HG03196 (cell line): ENCODE results near the gene ANKRD53.

ENCODE experiments used
- ATAC-seq: cut with Tn5 transposase; IDR thresholded peaks from one replicate; pipeline ENCODE4 v1.9.1; 2021; ENCODE audit not compliant: unreplicated experiment

Gene ANKRD53

DNA sequence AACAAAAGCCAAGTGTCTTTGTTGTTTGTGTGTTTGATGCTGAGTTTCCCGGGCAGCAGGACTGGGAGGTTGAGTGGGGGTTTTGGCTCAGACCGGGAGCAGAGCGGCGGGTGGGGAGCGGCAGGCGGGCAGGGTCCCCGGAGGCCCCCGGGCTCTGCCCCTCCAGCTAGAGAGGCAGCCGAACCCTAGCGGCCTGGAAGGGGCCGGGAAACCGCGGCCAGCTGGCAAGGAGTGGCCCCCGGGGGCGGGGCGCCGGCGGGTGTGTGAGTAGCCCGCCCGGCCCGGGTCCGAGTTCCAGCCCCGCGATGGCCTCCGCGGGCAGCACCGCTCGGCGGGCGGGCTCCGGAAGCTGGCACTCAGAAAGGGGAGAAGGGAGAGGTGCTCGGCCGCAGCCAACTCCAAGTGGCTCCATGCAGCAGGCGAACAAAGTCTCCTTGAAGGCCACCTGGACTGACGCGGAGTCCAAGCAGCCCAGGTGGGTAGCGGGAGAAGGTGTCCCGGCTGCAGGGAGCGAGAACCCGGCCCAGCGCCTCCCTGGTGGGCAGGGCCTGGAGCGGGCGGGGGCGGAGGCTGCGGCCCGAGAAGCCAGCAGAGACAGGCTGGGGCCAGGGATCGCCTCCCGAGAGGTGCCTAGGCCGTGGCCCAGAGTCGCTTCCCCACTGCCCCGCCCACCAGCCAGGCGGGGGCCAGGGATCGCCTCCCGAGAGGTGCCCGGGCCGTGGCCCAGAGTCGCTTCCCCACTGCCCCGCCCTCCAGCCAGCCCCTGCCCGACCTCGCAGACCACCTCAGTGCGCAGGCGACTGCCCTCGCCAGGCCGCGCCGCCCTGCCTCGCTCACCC lies at the start of gene ANKRD53:
TSS of gene ANKRD53 (plus strand) at position 290 of the 839 bp plus-strand sequence. CDS start at position 306, 16 bp downstream.
- ATAC-seq: no peak

GRCh38 chr2:70930371-70931329 lies 47.8 kb upstream of the ANKRD53 start:
- no peak for ATAC-seq

- ATAC-seq: no peak
These were observed 46.9 kb upstream of the ANKRD53 start for GRCh38 chr2:70931376-70932000.

DNA sequence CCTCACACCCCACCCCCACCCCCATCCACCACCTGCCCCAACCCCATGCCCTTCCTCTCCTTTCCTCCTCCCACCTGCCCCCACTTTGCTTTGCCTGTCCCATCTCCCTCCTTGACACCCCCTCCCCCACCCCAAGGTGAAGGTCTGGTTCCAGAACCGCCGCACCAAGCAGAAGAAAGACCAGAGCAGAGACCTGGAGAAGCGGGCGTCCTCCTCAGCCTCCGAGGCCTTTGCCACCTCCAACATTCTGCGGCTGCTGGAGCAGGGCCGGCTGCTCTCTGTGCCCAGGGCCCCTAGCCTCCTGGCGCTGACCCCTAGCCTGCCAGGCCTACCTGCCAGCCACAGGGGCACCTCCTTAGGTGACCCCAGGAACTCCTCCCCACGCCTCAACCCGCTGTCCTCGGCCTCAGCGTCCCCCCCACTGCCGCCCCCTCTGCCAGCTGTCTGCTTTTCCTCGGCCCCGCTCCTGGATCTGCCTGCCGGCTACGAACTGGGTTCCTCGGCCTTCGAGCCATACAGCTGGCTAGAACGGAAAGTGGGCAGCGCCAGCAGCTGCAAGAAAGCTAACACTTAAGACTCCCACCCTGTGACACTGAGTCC lies 45.7 kb upstream of the ANKRD53 start:
- no peak for ATAC-seq

- ATAC-seq: no peak
These were observed 43.4 kb upstream of the ANKRD53 start for GRCh38 chr2:70934981-70935380.

DNA sequence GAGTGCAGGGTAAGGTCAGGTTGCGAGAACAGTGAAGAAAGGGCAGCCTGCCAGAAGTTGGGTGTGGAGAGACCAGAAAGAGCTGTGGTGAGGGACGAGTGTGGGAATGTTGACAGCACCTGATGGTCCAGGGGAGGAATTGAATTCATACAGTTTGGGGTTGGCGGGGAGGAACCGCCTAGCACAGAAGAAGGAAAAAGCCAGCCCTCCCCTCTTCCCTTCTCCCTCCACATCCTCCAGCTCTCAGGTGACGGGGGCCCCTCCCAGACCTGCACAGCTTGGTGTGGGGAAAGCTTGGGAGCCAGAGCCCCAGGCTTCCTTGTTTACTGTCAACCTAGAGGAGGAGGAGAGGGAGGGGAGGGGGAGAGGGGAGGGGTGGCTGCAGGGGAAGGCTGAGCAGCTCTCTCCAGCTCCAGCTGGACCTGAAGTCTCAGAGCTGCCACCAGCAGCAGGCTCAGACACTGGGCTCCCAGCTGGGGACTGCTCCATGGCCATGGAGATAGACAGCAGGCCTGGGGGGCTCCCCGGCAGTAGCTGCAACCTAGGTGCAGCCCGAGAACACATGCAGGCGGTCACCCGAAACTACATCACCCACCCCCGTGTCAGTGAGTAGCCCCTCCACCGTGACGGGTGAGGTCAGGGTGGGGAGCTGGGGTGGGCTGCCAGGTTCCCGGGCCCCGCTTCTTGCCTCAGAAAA lies 42.8 kb upstream of the ANKRD53 start, which contains the start of gene ATP6V1B1:
TSS of gene ATP6V1B1 (plus strand) at position 433 of the 697 bp plus-strand sequence. CDS start at position 488, 55 bp downstream.
- ATAC-seq: no peak

GRCh38 chr2:70936165-70936978 lies 42.1 kb upstream of the ANKRD53 start:
- no peak for ATAC-seq

- ATAC-seq: no peak
These were observed 41.2 kb upstream of the ANKRD53 start for GRCh38 chr2:70936979-70937811.

DNA sequence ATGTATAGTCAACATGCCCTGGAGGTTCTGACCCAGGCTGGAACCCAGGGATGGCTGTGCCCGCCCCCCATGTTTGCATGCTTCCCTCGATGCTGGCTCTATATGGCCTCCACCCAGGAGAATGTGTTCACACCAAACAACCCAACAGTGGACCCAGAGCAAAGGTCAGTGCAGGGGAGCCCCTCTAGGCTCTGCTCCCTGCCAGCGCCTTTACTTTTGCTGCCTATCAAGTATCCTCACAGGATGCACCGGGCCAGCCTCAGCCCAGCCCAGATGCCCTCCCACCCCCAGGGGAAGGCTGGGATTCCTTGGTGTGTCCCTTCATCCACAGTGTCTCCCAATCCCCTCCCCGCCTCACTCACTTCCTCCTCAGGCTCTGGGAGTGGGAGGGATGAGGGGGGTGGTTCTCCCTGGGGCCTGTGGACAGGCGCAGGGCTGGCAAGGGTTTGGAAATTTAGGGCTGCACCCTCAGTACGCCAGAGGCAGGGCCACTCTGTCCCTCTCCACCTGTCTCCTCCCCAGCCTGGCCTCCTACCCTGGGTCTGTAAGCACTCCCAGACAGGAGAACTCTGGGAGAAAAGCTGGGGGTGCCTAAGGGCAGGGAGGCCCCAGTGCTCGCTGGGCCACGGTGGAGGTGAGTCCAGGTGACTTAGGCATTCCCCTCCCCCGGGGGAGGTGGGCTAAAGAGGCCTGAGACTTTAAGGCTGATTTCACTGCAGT lies 40.4 kb upstream of the ANKRD53 start:
- ATAC-seq: no peak

DNA sequence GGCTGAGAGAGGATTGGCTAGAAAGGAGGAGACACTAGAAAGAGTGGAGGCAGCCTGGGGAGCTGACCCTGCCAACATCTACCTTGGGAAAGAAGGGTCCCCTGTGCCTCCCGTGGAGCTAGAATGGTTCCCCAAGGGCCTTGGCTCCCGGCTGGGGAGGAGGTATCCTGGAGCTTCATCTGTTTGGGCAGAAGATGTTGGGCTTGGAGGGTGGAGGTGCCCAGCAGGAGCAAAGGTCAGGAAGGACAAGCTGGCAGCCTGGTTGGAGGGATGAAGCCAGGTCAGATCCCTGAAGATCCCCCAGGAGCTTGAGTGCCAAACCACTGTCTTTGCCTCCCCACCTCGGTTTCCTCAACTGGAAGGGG lies 39.9 kb upstream of the ANKRD53 start:
- ATAC-seq: no peak

DNA sequence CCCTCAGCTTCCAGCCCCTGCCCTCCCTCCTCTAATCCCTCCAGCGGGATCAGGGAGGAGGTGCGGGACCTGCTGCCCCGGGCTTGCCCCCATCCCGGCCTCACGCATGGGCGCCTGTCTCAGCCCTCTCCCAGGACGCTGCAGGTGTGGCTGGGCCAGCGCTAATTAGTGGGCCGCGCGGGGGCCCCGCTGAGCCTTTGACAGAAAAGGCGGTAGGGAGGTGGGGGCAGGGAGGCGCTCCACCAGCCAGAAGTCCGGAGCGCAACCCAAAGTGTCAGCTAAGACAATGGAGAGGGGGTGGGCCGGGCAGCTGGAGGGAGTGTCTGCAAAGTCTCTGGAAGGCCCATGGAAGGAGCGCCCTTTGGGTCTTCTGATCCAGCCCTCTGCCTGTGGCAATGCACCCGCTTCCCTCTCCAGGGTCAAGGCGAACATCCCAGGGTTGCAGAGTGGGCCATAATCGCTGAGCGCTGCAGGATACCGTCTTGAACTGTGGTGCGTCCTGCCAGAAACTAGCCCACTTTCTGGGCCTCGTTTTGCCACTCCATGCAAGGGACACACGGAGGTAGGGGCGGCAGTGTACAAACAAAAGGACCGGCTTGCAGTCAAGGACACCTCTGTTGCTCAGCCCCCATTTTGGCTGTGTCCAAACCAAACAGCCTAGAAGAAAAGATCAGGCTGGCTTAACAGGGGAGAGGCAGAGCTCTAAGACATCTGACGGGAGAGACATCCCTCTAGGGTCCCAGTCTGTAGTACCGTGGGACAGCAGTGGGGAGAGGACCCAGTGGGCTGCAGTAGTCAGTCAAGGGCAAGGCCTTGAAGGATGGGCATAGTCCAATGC lies 39.2 kb upstream of the ANKRD53 start:
- ATAC-seq: no peak

DNA sequence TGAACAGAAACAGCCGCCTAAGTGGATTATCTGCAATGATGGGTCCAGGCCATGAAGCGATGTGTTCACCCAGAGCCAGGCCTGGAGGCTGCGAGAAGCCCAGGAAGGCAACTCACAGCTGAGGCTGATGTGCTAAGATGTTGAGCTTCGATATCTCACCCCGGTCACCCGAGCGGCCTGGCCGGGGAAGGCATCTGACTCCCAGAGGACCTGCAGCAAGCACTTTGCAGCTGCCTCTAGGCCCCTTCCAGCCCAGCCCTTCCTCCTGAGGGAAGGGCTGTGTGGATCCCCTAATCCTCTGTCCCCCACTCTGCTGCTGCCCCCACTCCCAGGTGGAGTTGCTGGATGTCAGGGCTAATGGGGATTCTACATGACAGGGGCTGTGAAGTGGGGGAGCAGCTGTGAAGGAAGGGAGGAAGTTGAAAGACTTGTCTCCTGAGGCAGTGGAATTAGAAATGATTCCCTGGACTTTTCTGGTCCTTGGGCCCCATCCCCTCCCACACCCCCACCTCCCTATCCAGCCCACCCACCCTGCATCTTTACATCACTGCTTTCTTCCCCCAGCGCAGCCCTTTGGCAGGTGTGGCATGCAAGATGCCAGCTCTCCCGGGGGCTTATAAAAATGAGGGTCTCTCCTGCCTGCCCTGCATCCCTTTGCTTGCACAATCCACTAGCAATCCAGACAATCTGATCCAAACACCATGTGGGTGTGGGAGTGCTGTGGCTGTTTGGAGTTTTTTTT lies 38.4 kb upstream of the ANKRD53 start:
- ATAC-seq: no peak

GRCh38 chr2:70941186-70941585 lies 37.2 kb upstream of the ANKRD53 start:
- no peak for ATAC-seq

GRCh38 chr2:70941701-70942100 lies 36.7 kb upstream of the ANKRD53 start:
- ATAC-seq: no peak

GRCh38 chr2:70942396-70943204 lies 35.8 kb upstream of the ANKRD53 start:
- no peak for ATAC-seq
